H7 (cell line): Measurements from ENCODE around the gene PFKFB3. TPM values are rescaled to one million over a fixed set of nuclear protein-coding genes. Genes with fewer than 3 reads are reported as not detected.

ENCODE experiments used
- total RNA-seq: library from RNA; depleted of rRNA; stranded (reverse); fragments of >200 nt; shearing (Covaris generic); gene quantifications from 2 replicates; pipeline ENCODE4 v1.2.3, GENCODE V29; 2014; rRNA removed

PFKFB3 gene
- total RNA-seq, 1 experiment from 2014 or later, result 14.6 TPM

Other genes starting within 250 kb of the PFKFB3 start
- 1.1 and 2.0 TPM in 2 replicates for gene IL15RA, start 225.4 kb upstream of the PFKFB3 start, total RNA-seq
- not detected in 2 replicates for gene IL2RA, start 140.6 kb upstream of the PFKFB3 start, total RNA-seq
- gene RBM17, start 113.9 kb upstream of the PFKFB3 start, total RNA-seq, result 41.9 and 44.1 TPM in 2 replicates